ENCODE measurements around the gene NOL4L.

GRCh38 chr20:32474009-32474716, 111.0 kb downstream of the NOL4L start:
- TF ChIP-seq CTCF (IDR thresholded peaks at IDR 0.05) (no peak), POLR2A (IDR thresholded peaks at IDR 0.05) (no peak)
